A204.1 (cell line): ENCODE results near the gene CHRD.
"Not testable (repeated sequence)": the region's sequence is repeated elsewhere in the genome, so short reads cannot be mapped to it uniquely, and the experiment has no call there.

Experiments used
- FAIRE-seq: peaks from 2 replicates; lab custom pipeline; 2012; peaks lifted over from hg19 to GRCh38; lab: Jason Lieb, UNC

The CHRD gene

DNA sequence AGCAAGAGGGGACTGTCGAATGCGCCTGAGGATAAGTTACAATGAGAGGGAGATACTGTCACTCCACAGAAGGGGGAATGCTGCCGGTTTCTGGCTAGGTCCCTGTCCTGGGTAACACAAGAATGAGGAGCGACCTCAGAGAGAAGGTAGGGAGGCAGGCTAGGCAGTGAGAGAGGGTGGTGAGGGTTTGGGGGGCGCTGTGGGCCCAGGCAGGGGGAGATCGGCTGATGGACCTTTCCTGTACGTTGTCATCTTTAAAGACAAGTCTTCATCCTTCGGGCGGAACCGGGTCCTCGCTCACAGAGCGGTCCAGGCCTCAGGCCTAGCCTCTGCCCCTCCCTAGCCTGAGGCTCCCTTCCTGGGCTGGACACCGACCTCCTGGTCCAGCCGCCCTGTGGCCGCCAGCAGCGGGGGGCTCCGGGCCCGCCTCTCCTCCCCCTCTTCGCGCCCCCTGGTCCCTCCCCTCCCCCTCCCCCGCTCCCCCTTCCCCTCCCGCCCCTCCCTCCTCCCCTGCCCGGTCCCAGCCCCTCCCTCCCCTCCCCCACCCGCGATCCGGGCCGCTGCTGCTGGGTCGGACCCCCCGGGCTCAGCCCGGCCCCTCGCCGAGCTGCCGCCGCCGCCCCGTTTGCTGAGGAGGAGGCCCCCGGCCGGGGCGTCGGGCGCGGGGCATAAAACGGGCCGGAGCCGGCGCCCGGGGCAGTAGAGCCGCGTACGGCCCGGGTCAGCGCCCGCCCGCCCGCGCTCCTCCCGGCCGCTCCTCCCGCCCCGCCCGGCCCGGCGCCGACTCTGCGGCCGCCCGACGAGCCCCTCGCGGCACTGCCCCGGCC, at the start of gene CHRD:
TSS of gene CHRD (plus strand) at position 697 of the 827 bp plus-strand sequence. CDS start 265 bp downstream, outside the sequence.
- FAIRE-seq: no peak

DNA sequence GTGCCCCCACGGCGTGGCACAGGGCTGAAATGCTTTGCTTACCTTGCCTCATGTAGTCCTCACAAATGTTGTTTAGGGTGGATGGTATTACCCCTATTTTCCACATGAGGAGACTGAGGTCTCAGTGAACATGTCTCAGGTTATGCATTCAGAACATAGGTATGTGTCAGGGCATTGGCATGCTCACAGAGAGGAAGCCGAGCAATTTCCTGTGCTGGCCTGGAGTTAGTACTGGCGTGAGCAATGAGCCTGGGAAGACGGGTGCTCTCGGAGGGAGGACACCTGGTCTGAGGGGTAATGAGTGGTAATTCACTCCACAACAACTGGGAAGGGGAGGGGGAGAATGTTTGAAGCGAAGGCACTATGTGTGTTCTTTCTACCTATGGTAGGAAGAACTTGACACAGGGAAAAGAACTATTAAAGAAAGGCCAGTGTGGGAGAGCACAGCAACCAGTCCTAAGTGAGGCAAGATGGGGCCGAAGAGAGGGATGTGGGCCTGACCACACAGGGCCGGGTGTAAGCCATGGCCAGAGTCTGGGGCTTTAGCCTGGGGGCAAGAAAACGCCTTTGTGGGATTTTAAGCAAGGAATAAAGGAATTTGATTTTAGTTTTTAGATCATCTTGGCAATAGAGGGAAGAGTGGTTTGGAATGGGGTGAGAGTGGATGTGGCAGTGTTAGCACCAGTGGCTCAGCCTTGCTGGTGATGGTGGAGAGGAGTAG, 47.3 kb upstream of the CHRD start:
- no peak for FAIRE-seq

DNA sequence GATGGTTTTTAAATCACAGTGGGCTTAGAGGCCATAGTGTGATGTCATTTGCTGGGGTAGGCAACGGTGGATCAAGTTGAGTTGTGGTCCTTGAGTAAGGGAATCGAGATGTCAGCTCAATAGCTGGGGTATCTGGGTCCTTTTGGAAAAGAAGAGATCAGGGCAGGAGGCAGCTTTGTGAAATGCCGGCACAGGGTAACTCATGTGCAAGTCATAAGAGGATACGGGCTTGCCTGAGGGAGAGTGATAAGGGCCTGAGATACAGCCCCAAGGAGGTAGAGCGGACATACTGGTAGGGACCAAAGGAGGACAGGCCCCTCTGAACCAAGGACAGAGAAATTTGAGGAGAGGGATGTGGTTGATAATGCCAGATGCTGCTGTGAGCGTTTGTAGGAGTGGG, 46.7 kb upstream of the CHRD start:
- FAIRE-seq: no peak

DNA sequence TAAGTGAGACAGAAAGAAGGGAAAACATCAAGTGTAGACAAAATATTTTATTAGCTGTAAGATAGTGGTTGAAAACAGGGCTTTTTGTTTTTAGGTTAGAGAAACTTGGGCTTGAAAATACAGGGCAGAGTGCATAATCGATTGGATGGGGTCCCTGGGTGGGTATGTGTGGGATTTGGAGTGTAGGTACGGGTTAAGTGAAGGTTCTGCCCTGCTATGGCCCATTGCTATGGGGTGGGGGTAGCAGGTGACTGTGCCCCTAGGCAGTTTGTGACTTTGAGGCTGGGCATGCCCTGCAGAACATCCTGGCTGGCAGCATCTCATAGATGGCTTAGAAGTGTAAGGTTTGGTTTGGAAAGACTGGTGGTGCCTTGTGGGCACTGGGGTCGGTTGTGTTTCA, 46.2 kb upstream of the CHRD start:
- FAIRE-seq: no peak

DNA sequence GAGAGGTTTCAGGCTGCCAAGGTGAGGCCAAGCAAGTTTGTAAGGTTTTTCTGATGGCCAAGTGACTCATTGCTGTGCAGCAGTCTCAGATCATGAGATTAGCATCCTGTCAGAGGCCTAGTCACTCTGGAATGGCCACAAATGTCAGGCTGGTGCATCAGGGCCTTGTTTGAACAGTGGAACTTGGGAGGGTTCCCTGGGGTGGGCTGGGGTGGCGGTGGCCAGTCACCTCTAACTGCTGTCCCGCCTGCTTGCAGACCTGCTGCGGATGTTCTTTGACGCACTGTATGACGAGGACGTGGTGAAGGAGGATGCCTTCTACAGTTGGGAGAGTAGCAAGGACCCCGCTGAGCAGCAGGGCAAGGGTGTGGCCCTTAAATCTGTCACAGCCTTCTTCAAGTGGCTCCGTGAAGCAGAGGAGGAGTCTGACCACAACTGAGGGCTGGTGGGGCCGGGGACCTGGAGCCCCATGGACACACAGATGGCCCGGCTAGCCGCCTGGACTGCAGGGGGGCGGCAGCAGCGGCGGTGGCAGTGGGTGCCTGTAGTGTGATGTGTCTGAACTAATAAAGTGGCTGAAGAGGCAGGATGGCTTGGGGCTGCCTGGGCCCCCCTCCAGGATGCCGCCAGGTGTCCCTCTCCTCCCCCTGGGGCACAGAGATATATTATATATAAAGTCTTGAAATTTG, 45.2 kb upstream of the CHRD start:
- FAIRE-seq: no peak

DNA sequence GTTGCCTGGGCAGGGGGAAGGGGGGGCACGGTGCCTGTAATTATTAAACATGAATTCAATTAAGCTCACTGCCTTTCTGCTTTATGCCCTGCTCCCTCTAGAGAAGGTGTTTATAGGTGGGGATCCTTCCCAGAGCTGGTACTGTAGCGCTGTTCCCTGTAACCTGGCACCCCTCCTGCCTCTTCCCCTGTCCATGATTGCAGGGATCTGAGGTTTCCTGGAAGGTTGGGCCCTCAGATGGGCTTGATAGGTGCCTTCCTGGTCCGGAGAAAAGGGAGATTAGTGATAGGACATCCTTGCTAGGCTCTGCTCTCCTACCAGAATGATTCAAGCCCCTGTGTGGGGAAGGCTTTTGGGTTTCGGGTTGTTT, 44.6 kb upstream of the CHRD start:
- FAIRE-seq: no peak

DNA sequence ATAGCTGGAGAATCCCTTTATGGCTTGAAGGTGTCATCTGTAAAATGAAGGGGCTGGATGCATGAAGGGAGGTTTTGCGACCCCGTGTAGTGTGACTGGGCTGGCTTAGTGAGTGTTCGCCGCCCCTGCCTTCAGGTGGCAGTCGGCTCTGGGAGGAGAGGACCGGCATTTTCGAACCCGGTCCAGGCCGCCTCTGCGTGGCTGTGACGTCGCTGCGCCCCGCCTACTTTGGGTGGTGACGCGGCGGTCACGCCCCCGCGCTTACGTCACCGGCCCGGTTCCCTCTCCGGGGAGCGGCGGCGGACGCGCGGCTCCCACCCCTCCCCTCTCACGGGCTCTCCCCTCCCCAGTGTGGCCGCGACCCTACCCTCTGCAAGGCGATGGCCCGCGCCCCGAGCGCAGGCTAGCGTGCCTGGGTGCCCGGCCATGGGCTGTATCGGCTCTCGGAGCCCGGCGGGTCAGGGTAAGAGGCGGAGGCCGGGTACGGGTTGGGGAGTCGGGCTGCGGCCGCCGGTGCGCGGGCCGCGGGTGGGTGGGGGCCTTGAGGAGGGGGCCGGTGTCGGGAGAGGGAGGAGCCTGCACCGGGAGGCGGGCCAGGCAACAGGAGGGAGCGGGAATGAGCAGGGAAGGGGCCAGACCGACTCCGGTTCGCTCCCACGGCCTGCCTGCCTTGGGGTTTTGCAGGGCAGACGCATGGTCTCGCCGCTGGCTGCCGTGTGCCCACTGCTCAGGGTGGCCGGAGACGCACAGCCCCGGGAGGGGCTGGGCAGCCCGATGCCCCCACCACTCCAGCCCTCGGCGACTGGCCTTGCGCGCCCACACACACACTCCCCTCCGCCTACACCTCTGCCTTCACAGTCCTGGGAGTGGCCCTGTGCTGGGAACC, 44.0 kb upstream of the CHRD start:
- no peak for FAIRE-seq

DNA sequence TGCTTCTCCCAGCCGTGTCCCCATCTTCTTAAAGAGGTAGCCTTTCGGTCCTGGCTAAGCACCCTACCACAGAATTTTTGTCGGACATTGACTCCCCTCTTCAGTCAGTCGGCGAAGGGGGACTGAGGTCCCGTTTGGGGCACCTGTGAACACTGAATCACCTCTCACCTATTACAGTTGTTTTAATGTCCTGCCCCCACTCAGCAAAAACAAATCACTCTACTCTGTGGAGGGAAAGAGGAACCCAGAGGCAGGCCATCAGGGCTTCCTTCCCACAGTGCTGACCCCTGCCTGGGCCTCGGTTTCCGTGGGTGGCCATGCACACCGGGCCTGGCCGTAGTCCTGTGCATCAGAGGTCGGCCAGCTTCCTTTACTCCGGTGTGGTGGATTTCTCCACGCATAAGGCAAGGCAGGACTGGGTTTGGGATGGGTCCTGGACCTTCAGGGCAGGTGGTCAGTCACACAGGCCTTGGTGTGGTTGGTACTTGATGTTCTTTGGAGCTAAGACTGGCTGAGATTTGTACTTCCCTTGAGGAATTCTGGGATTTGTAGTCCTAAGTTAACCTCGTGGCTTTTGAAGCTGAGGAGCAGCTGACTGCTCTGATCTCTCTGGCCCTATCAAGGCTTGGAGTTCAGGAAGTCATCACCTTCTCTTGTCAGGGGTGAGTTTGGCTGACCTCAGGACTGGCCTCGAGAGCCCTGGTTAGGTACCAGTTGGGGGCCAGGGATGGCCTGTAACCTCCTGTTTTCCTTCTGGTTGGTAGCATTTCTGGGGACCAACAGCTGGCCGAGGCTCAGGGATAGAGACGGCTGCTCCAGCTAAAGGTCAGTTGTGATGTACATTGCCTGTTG, 43.1 kb upstream of the CHRD start:
- no peak for FAIRE-seq

DNA sequence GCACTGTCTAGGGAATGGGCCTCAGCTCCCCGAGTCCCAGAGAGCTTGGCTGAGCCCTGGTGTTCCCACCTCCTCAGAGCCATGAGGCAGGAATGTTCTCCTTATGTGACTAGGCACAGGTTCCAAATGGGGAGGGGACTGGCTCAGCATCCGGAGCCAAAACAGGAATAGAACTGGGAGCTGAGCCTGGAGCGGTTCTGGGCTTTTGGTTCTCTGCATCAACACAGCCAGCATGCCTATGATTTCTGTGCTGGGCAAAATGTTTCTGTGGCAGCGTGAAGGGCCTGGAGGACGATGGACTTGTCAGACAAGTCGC, 42.5 kb upstream of the CHRD start, which contains the start of gene FAM131A:
TSS of gene FAM131A (plus strand) at position 202 of the 316 bp plus-strand sequence. CDS start at position 233, 31 bp downstream.
- FAIRE-seq: no peak

DNA sequence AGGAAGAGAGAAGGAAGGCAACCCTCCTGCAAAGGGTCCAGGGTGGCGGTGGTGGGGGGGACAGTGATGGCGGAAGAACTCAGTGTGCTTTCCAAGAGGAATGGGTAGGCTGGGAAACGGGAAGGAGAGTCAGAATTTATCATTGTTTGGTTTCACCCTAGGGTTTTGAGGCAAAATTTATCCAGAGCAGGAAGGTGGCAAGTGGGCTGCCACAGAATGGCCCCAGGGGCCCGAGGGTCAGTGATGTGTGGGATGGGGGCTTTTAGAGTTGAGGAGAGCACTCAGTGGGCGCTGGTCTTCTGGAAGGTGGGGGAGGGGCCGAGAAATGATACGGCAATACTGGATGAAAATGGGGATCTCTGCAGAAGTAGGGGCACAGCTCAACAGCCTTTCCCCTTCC, 41.9 kb upstream of the CHRD start:
- FAIRE-seq: no peak

DNA sequence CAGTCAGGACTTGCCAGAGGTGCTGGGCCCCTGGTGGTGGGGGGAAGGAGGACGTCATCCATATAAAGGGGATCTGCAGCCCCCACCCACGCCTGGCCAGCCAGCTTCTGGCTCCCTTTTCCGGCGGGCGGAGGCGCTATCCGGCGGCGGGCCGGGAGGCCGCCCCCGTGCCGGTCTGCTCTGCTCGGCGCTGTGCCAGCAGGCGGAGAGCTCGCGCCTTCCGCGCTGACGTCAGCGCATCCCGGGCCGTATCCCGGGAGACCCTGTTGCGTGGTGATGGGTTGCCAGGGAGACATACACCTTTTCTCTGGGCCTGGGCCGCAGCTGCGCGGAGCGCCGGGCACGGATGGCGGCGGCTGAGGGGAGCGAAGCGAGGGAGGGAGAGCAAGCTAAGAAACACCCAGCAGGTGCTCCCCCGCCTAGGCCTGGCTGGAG, 41.3 kb upstream of the CHRD start:
- FAIRE-seq: no peak

DNA sequence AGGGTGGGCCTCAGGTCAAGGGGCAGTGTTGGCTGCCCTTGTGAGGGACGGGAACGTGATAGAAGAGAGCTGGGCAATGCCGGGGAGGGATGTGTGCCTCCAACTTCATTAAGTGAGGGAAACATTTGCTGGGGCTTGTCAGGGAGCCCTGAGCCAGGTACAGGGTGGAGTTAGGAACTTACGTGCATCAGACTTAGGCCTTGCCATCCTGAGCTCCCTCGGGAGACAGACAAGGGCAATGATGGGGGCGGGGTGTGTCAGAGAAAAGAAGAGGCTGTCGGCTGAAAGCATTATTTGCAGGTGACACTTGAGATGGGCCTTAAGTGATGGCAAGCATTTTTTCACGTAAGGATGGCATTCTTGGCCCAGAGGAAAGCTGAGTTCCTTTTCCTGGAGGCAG, 40.9 kb upstream of the CHRD start:
- no peak for FAIRE-seq

DNA sequence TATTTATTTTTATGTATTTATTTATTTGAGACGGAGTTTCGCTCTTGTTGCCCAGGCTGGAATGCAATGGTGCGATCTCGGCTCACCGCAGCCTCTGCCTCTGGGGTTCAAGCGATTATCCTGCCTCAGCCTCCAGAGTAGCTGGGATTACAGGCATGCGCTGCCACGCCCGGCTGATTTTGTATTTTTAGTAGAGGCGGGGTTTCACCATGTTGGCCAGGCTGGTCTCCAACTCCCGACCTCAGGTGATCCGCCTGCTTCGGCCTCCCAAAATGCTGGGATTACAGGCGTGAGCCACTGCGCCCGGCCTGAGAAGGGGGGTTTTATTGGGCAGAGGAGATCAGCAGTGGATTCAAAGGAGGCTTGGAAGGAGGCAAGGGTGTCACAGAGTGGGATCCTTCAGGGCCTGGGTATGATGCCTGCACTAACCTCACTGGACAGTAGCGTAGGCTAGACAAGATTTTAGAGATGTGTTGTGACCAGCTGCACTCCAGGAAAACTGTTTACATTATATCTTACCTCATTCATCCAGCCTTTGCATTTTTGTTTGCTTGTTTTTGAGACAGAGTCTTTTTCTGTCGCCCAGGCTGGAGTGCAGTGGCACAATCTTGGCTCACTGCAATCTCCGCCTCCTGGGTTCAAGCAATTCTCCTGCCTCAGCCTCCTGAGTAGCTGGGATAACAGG, 40.3 kb upstream of the CHRD start:
- not testable (repeated sequence) for FAIRE-seq

DNA sequence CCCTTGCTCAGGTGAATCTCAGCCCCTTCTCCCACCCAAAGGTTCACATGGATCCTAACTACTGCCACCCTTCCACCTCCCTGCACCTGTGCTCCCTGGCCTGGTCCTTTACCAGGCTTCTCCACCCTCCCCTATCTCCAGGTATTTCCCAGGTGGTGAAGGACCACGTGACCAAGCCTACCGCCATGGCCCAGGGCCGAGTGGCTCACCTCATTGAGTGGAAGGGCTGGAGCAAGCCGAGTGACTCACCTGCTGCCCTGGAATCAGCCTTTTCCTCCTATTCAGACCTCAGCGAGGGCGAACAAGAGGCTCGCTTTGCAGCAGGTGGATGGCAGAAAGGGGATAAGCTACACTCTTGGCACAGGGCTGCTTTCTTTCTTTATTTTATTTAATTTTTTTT, 37.9 kb upstream of the CHRD start:
- no peak for FAIRE-seq

DNA sequence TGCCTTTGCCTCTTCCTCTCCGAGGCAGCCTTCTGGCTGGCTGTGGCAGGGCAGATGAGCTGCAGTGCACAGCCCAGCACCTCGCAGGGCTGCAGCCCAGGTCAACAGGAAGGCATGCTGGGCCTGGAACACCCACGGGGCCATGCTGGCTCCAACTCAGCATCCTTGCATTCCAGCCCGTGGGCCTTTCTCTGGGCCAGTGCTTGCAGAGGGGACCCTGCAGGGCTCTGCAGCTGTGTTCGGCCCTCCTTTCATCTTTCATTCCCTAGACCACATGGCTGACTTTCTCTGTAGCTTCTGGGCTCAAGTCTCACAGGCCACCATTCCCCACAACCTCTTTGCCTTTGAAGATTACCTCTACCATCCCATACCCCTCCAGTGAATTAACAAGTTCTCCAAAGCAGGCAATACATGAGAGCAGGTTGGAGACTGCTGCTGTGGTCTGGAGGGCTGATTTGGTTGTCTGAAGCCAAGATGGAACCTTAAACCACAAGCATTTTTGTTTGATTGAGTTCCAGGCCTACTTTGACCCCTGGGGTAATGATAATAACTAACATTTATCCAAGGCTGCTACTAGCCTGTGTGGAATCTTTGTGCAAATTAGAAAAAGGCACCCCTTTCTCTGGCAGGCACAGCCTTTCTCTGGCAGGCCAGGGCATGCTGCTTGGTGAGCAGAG, 36.5 kb upstream of the CHRD start:
- FAIRE-seq: no peak

DNA sequence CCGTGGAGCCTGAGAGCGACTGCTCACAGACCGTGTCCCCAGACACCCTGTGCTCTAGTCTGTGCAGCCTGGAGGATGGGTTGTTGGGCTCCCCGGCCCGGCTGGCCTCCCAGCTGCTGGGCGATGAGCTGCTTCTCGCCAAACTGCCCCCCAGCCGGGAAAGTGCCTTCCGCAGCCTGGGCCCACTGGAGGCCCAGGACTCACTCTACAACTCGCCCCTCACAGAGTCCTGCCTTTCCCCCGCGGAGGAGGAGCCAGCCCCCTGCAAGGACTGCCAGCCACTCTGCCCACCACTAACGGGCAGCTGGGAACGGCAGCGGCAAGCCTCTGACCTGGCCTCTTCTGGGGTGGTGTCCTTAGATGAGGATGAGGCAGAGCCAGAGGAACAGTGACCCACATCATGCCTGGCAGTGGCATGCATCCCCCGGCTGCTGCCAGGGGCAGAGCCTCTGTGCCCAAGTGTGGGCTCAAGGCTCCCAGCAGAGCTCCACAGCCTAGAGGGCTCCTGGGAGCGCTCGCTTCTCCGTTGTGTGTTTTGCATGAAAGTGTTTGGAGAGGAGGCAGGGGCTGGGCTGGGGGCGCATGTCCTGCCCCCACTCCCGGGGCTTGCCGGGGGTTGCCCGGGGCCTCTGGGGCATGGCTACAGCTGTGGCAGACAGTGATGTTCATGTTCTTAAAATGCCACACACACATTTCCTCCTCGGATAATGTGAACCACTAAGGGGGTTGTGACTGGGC, 35.1 kb upstream of the CHRD start:
- no peak for FAIRE-seq

DNA sequence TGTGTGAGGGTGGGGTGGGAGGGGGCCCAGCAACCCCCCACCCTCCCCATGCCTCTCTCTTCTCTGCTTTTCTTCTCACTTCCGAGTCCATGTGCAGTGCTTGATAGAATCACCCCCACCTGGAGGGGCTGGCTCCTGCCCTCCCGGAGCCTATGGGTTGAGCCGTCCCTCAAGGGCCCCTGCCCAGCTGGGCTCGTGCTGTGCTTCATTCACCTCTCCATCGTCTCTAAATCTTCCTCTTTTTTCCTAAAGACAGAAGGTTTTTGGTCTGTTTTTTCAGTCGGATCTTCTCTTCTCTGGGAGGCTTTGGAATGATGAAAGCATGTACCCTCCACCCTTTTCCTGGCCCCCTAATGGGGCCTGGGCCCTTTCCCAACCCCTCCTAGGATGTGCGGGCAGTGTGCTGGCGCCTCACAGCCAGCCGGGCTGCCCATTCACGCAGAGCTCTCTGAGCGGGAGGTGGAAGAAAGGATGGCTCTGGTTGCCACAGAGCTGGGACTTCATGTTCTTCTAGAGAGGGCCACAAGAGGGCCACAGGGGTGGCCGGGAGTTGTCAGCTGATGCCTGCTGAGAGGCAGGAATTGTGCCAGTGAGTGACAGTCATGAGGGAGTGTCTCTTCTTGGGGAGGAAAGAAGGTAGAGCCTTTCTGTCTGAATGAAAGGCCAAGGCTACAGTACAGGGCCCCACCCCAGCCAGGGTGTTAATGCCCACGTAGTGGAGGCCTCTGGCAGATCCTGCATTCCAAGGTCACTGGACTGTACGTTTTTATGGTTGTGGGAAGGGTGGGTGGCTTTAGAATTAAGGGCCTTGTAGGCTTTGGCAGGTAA, 34.3 kb upstream of the CHRD start:
- FAIRE-seq: no peak

DNA sequence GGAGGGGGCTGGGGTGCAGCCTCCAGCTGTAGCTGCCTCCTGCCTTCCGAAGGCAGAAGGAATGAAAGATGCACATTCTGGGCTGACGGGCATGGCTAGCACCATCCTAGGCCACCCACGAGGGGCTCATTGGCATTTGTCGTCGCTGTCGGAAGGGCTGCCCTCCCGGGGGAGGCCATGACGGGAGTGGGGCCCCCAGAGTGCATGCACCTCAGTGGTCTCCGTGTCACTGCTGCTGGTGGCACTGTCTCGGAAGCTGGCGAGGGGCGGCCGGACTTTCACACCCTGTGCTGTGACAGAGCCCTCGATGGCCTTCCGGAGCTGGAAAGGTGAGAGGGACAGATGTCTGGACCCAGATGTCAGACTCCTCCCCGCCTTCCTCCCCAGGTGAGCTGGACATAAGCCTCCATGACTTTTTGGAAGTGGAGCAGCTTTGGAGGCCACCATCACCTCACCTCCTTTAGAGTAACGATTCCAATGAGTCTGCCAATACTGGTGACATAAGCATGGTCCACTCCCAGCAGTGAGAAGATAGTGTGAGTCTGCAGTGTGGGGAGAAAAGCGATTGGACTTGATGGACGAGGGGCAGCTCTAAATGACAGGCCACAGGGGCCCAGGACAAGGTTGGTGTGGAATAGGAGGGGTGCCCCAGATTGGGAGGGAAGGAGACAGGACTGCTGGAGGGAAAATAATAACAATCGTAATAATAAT, 33.2 kb upstream of the CHRD start:
- no peak for FAIRE-seq
